ENCODE results near the gene HNF1A.

Gene HNF1A

GRCh38 chr12:121050725-121051124, 72.4 kb downstream of the HNF1A start:
- no peak for DNase-seq (ENCODE audit: low read depth in 2 of 2)

Measured in stimulated activated CD4-positive, alpha-beta T cell treated with anti-CD3 and anti-CD28 coated beads, Interleukin-1b, Interleukin-23, amount 100 ng/mL, for 1 hour (primary cell).